Measurements from ENCODE around the gene CCN5.

- no peak for TF ChIP-seq CREB1 (IDR thresholded peaks at IDR 0.05)
- TF ChIP-seq CTCF (IDR thresholded peaks at IDR 0.05; ENCODE audit: control extremely low read depth in 1 of 3, insufficient read depth in 1 of 3, low read depth in 1 of 3, low read length in 3 of 3), result no peak
- 0 out of 2 replicates have a peak, but pooled peaks have one; percentile 42 for TF ChIP-seq ATF3 (IDR thresholded peaks at IDR 0.05; ENCODE audit: insufficient read depth, low read depth, low read length)
- no peak for TF ChIP-seq POLR2AphosphoS5 (IDR thresholded peaks at IDR 0.05; ENCODE audit: low read depth, low read length)
- no peak for TF ChIP-seq SIN3A (conservative IDR thresholded peaks at IDR 0.05 in 1 of 2, IDR thresholded peaks at IDR 0.05 in 1 of 2; ENCODE audit: low read depth in 1 of 2, low read length in 2 of 2)
- TF ChIP-seq SP2 (IDR thresholded peaks at IDR 0.05; ENCODE audit: low read length), result no peak
- no peak for TF ChIP-seq CHD2 (IDR thresholded peaks at IDR 0.05; ENCODE audit: low read length)
Observed at GRCh38 chr20:44728801-44729443, 13.8 kb downstream of the CCN5 start.

Data from H1 (cell line).